GM19240 (cell line): ENCODE results near the gene PINLYP.

Experiments
- DNase-seq: peaks from one replicate; pipeline ENCODE4 v3.0.0; 2011; ENCODE audit warnings: low spot score; ENCODE audit not compliant: insufficient read length

PINLYP gene

GRCh38 chr19:43548706-43549105 lies 26.9 kb upstream of the PINLYP start:
- no peak for DNase-seq

GRCh38 chr19:43551399-43552197 lies 24.0 kb upstream of the PINLYP start:
- DNase-seq = no peak

- no peak for DNase-seq
Measured at GRCh38 chr19:43552198-43552450, 23.5 kb upstream of the PINLYP start.

- DNase-seq = no peak
Measured at GRCh38 chr19:43552616-43553015, 23.0 kb upstream of the PINLYP start.

GRCh38 chr19:43553656-43554055 lies 21.9 kb upstream of the PINLYP start:
- no peak for DNase-seq

GRCh38 chr19:43554317-43554895 lies 21.2 kb upstream of the PINLYP start:
- DNase-seq = no peak

- DNase-seq = peak; percentile 69
Measured at GRCh38 chr19:43555185-43555770, 20.3 kb upstream of the PINLYP start.

GRCh38 chr19:43560687-43561086 lies 14.9 kb upstream of the PINLYP start:
- DNase-seq = no peak

- DNase-seq = no peak
Measured at GRCh38 chr19:43561139-43561970, 14.2 kb upstream of the PINLYP start.

- DNase-seq = no peak
Measured at GRCh38 chr19:43562226-43562697, 13.3 kb upstream of the PINLYP start.

GRCh38 chr19:43562698-43563241 lies 12.8 kb upstream of the PINLYP start:
- no peak for DNase-seq

- no peak for DNase-seq
Measured at GRCh38 chr19:43563816-43564457, 11.7 kb upstream of the PINLYP start.

- no peak for DNase-seq
Measured at GRCh38 chr19:43564800-43565199, 10.8 kb upstream of the PINLYP start.

GRCh38 chr19:43569657-43570056 lies 5.9 kb upstream of the PINLYP start:
- no peak for DNase-seq

- no peak for DNase-seq
Measured at GRCh38 chr19:43570174-43570791, 5.3 kb upstream of the PINLYP start.

GRCh38 chr19:43572171-43572588 lies 3.4 kb upstream of the PINLYP start:
- no peak for DNase-seq

GRCh38 chr19:43574424-43575155 lies 1.0 kb upstream of the PINLYP start:
- no peak for DNase-seq

- no peak for DNase-seq
Measured at GRCh38 chr19:43575955-43576878, 616 bp downstream of the PINLYP start.

GRCh38 chr19:43578787-43579186 lies 3.2 kb downstream of the PINLYP start:
- no peak for DNase-seq
